ENCODE data around the gene SZT2. TPM values are rescaled to one million over a fixed set of nuclear protein-coding genes. Genes with fewer than 3 reads are reported as not detected.

The SZT2 gene
- total RNA-seq, 1 donor from 2014 or later: 10.6 TPM

GRCh38 chr1:43373066-43373940 is 16.4 kb upstream of the SZT2 start:
- TF ChIP-seq, protein P1, sequence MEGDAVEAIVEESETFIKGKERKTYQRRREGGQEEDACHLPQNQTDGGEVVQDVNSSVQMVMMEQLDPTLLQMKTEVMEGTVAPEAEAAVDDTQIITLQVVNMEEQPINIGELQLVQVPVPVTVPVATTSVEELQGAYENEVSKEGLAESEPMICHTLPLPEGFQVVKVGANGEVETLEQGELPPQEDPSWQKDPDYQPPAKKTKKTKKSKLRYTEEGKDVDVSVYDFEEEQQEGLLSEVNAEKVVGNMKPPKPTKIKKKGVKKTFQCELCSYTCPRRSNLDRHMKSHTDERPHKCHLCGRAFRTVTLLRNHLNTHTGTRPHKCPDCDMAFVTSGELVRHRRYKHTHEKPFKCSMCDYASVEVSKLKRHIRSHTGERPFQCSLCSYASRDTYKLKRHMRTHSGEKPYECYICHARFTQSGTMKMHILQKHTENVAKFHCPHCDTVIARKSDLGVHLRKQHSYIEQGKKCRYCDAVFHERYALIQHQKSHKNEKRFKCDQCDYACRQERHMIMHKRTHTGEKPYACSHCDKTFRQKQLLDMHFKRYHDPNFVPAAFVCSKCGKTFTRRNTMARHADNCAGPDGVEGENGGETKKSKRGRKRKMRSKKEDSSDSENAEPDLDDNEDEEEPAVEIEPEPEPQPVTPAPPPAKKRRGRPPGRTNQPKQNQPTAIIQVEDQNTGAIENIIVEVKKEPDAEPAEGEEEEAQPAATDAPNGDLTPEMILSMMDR (conservative IDR thresholded peaks at IDR 0.05; ENCODE audit: low read depth, low read length): no peak
- no peak overlapping the region for H3K4me3 ChIP-seq (ENCODE audit: low read depth, low read length)
- DNase-seq (ENCODE audit: low read depth): no peak

- no peak overlapping the region for H3K4me3 ChIP-seq (ENCODE audit: low read depth, low read length)
- TF ChIP-seq, protein P1 (conservative IDR thresholded peaks at IDR 0.05; ENCODE audit: low read depth, low read length): no peak
- no peak for DNase-seq (ENCODE audit: low read depth)
Observed at GRCh38 chr1:43376723-43377235, 12.9 kb upstream of the SZT2 start.

- DNase-seq (ENCODE audit: low read depth): no peak
- no peak overlapping the region for H3K4me3 ChIP-seq (ENCODE audit: low read depth, low read length)
- TF ChIP-seq, protein P1 (conservative IDR thresholded peaks at IDR 0.05; ENCODE audit: low read depth, low read length): no peak
Observed at GRCh38 chr1:43377831-43378230, 11.9 kb upstream of the SZT2 start.

- TF ChIP-seq, protein P1 (conservative IDR thresholded peaks at IDR 0.05; ENCODE audit: low read depth, low read length): no peak
- DNase-seq (ENCODE audit: low read depth): no peak
- no peak overlapping the region for H3K4me3 ChIP-seq (ENCODE audit: low read depth, low read length)
Observed at GRCh38 chr1:43379476-43379875, 10.2 kb upstream of the SZT2 start.

DNA sequence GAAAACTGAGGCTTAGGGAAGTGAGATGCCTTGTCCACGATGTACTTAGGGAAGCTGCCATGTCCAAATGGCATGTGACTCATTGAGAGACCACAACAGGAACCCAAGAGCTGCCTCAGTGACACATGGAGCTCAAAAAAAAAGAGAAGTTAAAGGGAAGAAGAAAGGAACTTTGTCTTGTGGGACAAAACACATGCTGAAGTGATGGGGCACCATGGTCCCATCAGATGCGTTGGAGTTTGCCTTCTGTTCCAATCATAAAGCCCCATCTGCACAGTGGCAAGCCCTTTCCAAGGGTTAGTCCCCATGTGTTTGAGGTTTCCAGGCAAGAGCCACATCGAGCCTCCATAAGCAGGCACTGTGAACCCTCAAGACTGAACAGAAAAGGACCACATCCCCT is 8.1 kb upstream of the SZT2 start:
- no peak overlapping the region for H3K4me3 ChIP-seq (ENCODE audit: low read depth, low read length)
- DNase-seq (ENCODE audit: low read depth): no peak
- TF ChIP-seq, protein P1 (conservative IDR thresholded peaks at IDR 0.05; ENCODE audit: low read depth, low read length): no peak

GRCh38 chr1:43382027-43382779 is 7.5 kb upstream of the SZT2 start:
- DNase-seq (ENCODE audit: low read depth): no peak
- TF ChIP-seq, protein P1 (conservative IDR thresholded peaks at IDR 0.05; ENCODE audit: low read depth, low read length): no peak
- H3K4me3 ChIP-seq (ENCODE audit: low read depth, low read length): no peak overlapping the region

Measured in epithelial cell of proximal tubule (primary cell).